Measurements from ENCODE around the gene PSME3IP1.

- TF ChIP-seq, protein P1, sequence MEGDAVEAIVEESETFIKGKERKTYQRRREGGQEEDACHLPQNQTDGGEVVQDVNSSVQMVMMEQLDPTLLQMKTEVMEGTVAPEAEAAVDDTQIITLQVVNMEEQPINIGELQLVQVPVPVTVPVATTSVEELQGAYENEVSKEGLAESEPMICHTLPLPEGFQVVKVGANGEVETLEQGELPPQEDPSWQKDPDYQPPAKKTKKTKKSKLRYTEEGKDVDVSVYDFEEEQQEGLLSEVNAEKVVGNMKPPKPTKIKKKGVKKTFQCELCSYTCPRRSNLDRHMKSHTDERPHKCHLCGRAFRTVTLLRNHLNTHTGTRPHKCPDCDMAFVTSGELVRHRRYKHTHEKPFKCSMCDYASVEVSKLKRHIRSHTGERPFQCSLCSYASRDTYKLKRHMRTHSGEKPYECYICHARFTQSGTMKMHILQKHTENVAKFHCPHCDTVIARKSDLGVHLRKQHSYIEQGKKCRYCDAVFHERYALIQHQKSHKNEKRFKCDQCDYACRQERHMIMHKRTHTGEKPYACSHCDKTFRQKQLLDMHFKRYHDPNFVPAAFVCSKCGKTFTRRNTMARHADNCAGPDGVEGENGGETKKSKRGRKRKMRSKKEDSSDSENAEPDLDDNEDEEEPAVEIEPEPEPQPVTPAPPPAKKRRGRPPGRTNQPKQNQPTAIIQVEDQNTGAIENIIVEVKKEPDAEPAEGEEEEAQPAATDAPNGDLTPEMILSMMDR (IDR thresholded peaks at IDR 0.05) = no peak
- TF ChIP-seq POLR2A (IDR thresholded peaks at IDR 0.05) = no peak
Measured at GRCh38 chr16:57128771-57129389, 57.0 kb downstream of the PSME3IP1 start.
